A673 (cell line): ENCODE data around the gene WRNIP1. TPM values are rescaled to one million over a fixed set of nuclear protein-coding genes. Genes with fewer than 3 reads are reported as not detected.

ENCODE experiments used
- BruUV-seq: library from RNA; stranded (reverse); fragments of 400-500 nt; replicated peaks from 2 replicates; lab custom pipeline; 2021; lab: Mats Ljungman, UMichigan
- CTCF ChIA-PET: fragments of 300-600 bp; sonication (Branson Sonifier 250); formaldehyde crosslinking; loops from one replicate; lab custom pipeline; 2022; ENCODE audit warnings: antibody characterized with exemption; lab: Charles Lee
- POLR2A ChIA-PET: fragments of 300-600 bp; sonication (Branson Sonifier 250); formaldehyde crosslinking; loops from one replicate; lab custom pipeline; 2022; ENCODE audit warnings: antibody characterized with exemption; ENCODE audit not compliant: low non-redundant PET; lab: Charles Lee
- DNase-seq: peaks from one replicate; pipeline ENCODE4 v3.0.0-alpha.2; 2015; ENCODE audit warnings: low spot score
- H3K27ac ChIP-seq: fragments of 200-600 bp; sonication (generic); 2 replicates; pipeline ENCODE4 v1.5.1; 2016; ENCODE audit warnings: mixed run types, low read depth, mild to moderate bottlenecking, mixed read lengths, antibody characterized with exemption, low read length; ENCODE audit not compliant: poor library complexity, severe bottlenecking
- H3K27me3 ChIP-seq: fragments of 200-600 bp; sonication (generic); replicated peaks from 2 replicates; pipeline ENCODE4 v1.6.1; 2017; ENCODE audit warnings: mixed run types, low read depth, mild to moderate bottlenecking, mixed read lengths, antibody characterized with exemption, low read length; ENCODE audit not compliant: insufficient read depth, poor library complexity
- H3K36me3 ChIP-seq: fragments of 200-600 bp; sonication (generic); 2 replicates; pipeline ENCODE4 v1.6.1; 2016; ENCODE audit warnings: mixed run types, mild to moderate bottlenecking, mixed read lengths, antibody characterized with exemption, low read length; ENCODE audit not compliant: insufficient read depth, poor library complexity, severe bottlenecking
- H3K4me1 ChIP-seq: fragments of 200-600 bp; sonication (generic); 2 replicates; pipeline ENCODE4 v1.6.1; 2017; ENCODE audit warnings: mixed run types, mild to moderate bottlenecking, mixed read lengths, antibody characterized with exemption, low read length; ENCODE audit not compliant: insufficient read depth, poor library complexity, severe bottlenecking
- H3K4me3 ChIP-seq: fragments of 200-600 bp; sonication (generic); 2 replicates; pipeline ENCODE4 v1.5.1; 2016; ENCODE audit warnings: low read depth, mixed run types, mild to moderate bottlenecking, mixed read lengths, low read length; ENCODE audit not compliant: poor library complexity, severe bottlenecking
- H3K9me3 ChIP-seq: fragments of 200-600 bp; sonication (generic); 2 replicates; pipeline ENCODE4 v1.6.1; 2016; ENCODE audit warnings: mixed run types, low read depth, mild to moderate bottlenecking, mixed read lengths, antibody characterized with exemption, low read length; ENCODE audit not compliant: poor library complexity, severe bottlenecking
- EZH2 ChIP-seq: fragments of 200-600 bp; sonication (generic); IDR thresholded peaks from 2 replicates; pipeline ENCODE4 v1.6.1; 2017; ENCODE audit warnings: borderline replicate concordance, low read depth, mild to moderate bottlenecking, mixed read lengths, antibody characterized with exemption, low read length; ENCODE audit not compliant: poor library complexity, severe bottlenecking
- intact Hi-C: fragments of 100-400 bp; cut with micrococcal nuclease; formaldehyde crosslinking; loops from one replicate; pipeline ENCODE4 v1.10.0; 2022; ENCODE audit not compliant: unreplicated experiment
- total RNA-seq: library from RNA; stranded (reverse); gene quantifications from 2 replicates; pipeline ENCODE4 v1.2.3, GENCODE V29; 2021
- TF ChIP-seq, protein P1 (sequence below): fragments of 300-800, 200-600 bp; sonication (generic); conservative IDR thresholded peaks from 2 replicates; pipeline ENCODE4 v1.5.1; 2017; ENCODE audit warnings: low read depth, mild to moderate bottlenecking, antibody characterized with exemption, low read length, moderate library complexity, mixed read lengths

The WRNIP1 gene
- total RNA-seq, 1 experiment from 2014 or later, result 49.3 TPM

DNA sequence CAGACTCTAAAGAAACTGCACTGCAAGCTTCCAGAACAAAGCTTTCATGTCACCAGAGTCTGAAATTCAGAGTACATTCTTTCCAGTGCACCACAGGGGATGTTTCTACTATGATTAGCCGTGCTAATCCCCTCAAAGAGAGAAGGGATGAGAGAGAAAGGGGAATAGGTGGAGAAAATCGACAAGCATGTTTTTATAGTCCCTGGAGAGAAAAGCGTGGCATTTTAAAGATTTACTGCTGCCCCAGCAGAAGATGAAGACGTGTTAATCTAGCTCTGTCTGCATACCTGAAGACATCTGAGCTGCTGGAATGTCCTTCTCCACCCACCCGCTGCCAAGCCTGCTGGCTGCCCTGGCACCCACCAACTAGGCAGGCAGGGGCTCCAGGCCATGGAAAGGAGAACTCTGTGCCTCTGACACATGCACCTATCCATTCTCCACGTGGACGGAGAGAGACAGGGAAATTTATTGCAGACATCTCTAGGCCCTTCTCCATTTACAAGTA, 18.6 kb upstream of the WRNIP1 start:
- no peaks in the 10 kb centered on the region for H3K27me3 ChIP-seq
- TF ChIP-seq EZH2, result no peak
- TF ChIP-seq, protein P1, sequence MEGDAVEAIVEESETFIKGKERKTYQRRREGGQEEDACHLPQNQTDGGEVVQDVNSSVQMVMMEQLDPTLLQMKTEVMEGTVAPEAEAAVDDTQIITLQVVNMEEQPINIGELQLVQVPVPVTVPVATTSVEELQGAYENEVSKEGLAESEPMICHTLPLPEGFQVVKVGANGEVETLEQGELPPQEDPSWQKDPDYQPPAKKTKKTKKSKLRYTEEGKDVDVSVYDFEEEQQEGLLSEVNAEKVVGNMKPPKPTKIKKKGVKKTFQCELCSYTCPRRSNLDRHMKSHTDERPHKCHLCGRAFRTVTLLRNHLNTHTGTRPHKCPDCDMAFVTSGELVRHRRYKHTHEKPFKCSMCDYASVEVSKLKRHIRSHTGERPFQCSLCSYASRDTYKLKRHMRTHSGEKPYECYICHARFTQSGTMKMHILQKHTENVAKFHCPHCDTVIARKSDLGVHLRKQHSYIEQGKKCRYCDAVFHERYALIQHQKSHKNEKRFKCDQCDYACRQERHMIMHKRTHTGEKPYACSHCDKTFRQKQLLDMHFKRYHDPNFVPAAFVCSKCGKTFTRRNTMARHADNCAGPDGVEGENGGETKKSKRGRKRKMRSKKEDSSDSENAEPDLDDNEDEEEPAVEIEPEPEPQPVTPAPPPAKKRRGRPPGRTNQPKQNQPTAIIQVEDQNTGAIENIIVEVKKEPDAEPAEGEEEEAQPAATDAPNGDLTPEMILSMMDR, result no peak
- peak; percentile 92 for DNase-seq
- POLR2A ChIA-PET, result no interaction called here
- CTCF ChIA-PET, result interaction anchor here (0.5 to 1.5 kb wide), 3 partner anchors 8 to 361 kb away, joined by 5 to 8 read pairs (median 6); no protein-coding TSS in a partner anchor
- H3K36me3 ChIP-seq, result no peaks in the 10 kb centered on the region
- H3K4me3 ChIP-seq, result no peak overlapping the region
- no peaks in the 10 kb centered on the region for H3K9me3 ChIP-seq
- H3K4me1 ChIP-seq, result peaks cover 58% of the 10 kb centered on the region
- no peak overlapping the region for H3K27ac ChIP-seq
- BruUV-seq, result no TSS peak
- intact Hi-C loops, result loop anchor here (5.0 kb wide), 1 partner anchor 1149 kb away; no protein-coding TSS in a partner anchor

DNA sequence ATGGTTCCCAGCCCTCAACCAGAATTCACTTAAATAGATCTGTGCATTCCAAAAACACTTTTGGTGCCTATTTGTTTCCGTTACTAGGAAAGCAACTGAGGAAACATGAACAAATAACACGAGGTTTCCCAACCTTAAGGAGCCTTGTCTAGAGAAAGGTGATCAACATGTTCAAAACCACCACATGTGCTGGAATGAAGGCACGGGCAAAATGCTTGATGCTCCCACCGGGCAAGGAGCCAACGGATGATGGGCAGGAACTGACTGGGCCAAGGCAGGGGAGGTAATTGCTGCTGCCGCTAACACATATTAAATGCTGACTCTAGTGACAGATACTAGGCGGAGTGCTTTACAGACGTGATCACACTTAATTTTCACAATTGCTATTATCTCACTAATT, 17.0 kb upstream of the WRNIP1 start:
- DNase-seq, result peak; percentile 75
- TF ChIP-seq EZH2, result no peak
- TF ChIP-seq, protein P1, result no peak
- no peaks in the 10 kb centered on the region for H3K27me3 ChIP-seq
- no TSS peak for BruUV-seq
- ChIA-PET CTCF (interaction anchor here (1.1 kb wide), 1 partner anchor 10 kb away, joined by 3 read pairs; no protein-coding TSS in a partner anchor), POLR2A (no interaction called here)
- peaks cover 58% of the 10 kb centered on the region for H3K4me1 ChIP-seq
- no peak overlapping the region for H3K27ac ChIP-seq
- intact Hi-C loops, result loop anchor here (5.0 kb wide), 1 partner anchor 1151 kb away; no protein-coding TSS in a partner anchor
- H3K36me3 ChIP-seq, result no peaks in the 10 kb centered on the region
- H3K9me3 ChIP-seq, result no peaks in the 10 kb centered on the region
- no peak overlapping the region for H3K4me3 ChIP-seq

DNA sequence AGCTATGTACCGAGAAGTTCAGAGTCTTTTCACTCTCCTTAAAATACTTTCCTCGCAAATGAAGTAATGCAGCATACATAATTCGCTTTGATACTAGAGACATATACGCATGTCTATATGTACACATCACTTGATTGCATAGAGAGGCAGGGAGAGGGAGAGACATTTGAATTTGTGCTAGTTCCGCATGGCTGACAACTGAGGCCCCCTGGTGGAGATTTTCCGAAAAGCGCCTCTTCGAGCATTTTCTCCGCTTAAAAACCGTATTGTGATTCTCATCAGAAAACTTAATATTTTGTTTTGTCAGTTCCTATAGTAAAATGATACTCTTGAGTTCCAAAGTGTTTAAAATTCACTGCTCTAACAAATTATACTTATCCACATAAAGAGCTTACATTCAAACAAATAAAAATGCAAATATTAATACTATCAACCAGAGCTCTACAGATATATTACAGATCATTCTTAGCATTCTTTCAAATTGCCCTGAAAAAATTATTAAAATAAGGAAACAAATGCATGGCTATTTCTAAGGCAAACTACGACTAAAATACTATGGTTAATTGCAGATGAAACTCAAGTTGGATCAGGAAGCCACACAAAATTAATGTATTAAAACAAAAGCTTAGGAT, 15.1 kb upstream of the WRNIP1 start:
- H3K4me3 ChIP-seq, result no peak overlapping the region
- POLR2A ChIA-PET, result no interaction called here
- no peaks in the 10 kb centered on the region for H3K9me3 ChIP-seq
- intact Hi-C loops, result loop anchor here (5.0 kb wide), 1 partner anchor 1153 kb away; no protein-coding TSS in a partner anchor
- TF ChIP-seq EZH2, result no peak
- TF ChIP-seq, protein P1, result peak; percentile 90
- no TSS peak for BruUV-seq
- no peak overlapping the region for H3K27ac ChIP-seq
- CTCF ChIA-PET, result interaction anchor here (0.6 to 1.9 kb wide), 4 partner anchors 11 to 515 kb away, joined by 3 to 16 read pairs (median 4); partner anchors contain the start of gene WRNIP1
- DNase-seq, result peak; percentile 78
- no peaks in the 10 kb centered on the region for H3K36me3 ChIP-seq
- H3K27me3 ChIP-seq, result no peaks in the 10 kb centered on the region
- peaks cover 46% of the 10 kb centered on the region for H3K4me1 ChIP-seq
